ENCODE data around the gene GALNT9.
"Not testable (repeated sequence)": the region's sequence is repeated elsewhere in the genome, so short reads cannot be mapped to it uniquely, and the experiment has no call there.

The GALNT9 gene

GRCh38 chr12:132151145-132151765 is 178.1 kb downstream of the GALNT9 start:
- no peak overlapping the region for H3K4me3 ChIP-seq (replicated peaks in 1 of 2; ENCODE audit: low read depth in 2 of 2, low read length in 2 of 2)
- no peak for TF ChIP-seq CTCF (IDR thresholded peaks at IDR 0.05; ENCODE audit: low read depth, low read length)
- DNase-seq (ENCODE audit: low read depth in 2 of 2) = no peak

GRCh38 chr12:132150780-132151144 is 178.6 kb downstream of the GALNT9 start:
- no peak for DNase-seq (ENCODE audit: low read depth in 2 of 2)
- TF ChIP-seq CTCF (IDR thresholded peaks at IDR 0.05; ENCODE audit: low read depth, low read length) = no peak
- H3K4me3 ChIP-seq (replicated peaks in 1 of 2; ENCODE audit: low read depth in 2 of 2, low read length in 2 of 2) = no peak overlapping the region

GRCh38 chr12:132149526-132149925 is 179.9 kb downstream of the GALNT9 start:
- H3K4me3 ChIP-seq (replicated peaks in 1 of 2; ENCODE audit: low read depth in 2 of 2, low read length in 2 of 2); DNase-seq (ENCODE audit: low read depth in 2 of 2): not testable (repeated sequence)

GRCh38 chr12:132148368-132149045 is 180.9 kb downstream of the GALNT9 start:
- DNase-seq (ENCODE audit: low read depth in 2 of 2) = no peak
- no peak overlapping the region for H3K4me3 ChIP-seq (replicated peaks in 1 of 2; ENCODE audit: low read depth in 2 of 2, low read length in 2 of 2)
- no peak for TF ChIP-seq CTCF (IDR thresholded peaks at IDR 0.05; ENCODE audit: low read depth, low read length)

- TF ChIP-seq CTCF (IDR thresholded peaks at IDR 0.05; ENCODE audit: low read depth, low read length) = no peak
- no peak overlapping the region for H3K4me3 ChIP-seq (replicated peaks in 1 of 2; ENCODE audit: low read depth in 2 of 2, low read length in 2 of 2)
- DNase-seq (ENCODE audit: low read depth in 2 of 2) = no peak
Measured at GRCh38 chr12:132147423-132148367, 181.7 kb downstream of the GALNT9 start.

- no peak overlapping the region for H3K4me3 ChIP-seq (replicated peaks in 1 of 2; ENCODE audit: low read depth in 2 of 2, low read length in 2 of 2)
- no peak for DNase-seq (ENCODE audit: low read depth in 2 of 2)
Measured at GRCh38 chr12:132146772-132147422, 182.5 kb downstream of the GALNT9 start.

More at GRCh38 chr12:132146772-132147422, 182.5 kb downstream of the GALNT9 start:
- no peak for TF ChIP-seq CTCF (IDR thresholded peaks at IDR 0.05; ENCODE audit: low read depth, low read length)

Measured in cardiac fibroblast (primary cell).